Activated CD8-positive, alpha-beta memory T cell treated with anti-CD3 and anti-CD28 coated beads for 36 hours (primary cell): ENCODE data around the gene KLHDC8B. TPM values are rescaled to one million over a fixed set of nuclear protein-coding genes. Genes with fewer than 3 reads are reported as not detected.
"Not testable (repeated sequence)": the region's sequence is repeated elsewhere in the genome, so short reads cannot be mapped to it uniquely, and the experiment has no call there.

ENCODE experiments used
- CTCF ChIA-PET: fragments of 350-600 bp; sonication (Branson Sonifier 250); formaldehyde crosslinking; loops from one replicate; lab custom pipeline; 2021; ENCODE audit warnings: antibody characterized with exemption; lab: Charles Lee
- POLR2A ChIA-PET: fragments of 350-600 bp; sonication (Branson Sonifier 250); formaldehyde crosslinking; loops from one replicate; lab custom pipeline; 2021; ENCODE audit warnings: antibody characterized with exemption; lab: Charles Lee
- total RNA-seq, 2 experiments: library from RNA; stranded (reverse); gene quantifications; one replicate each; pipeline ENCODE4 v1.2.3, GENCODE V29; 2021

The KLHDC8B gene
- total RNA-seq, 2 experiments from 2014 or later, result 2.0 to 3.4 TPM

DNA sequence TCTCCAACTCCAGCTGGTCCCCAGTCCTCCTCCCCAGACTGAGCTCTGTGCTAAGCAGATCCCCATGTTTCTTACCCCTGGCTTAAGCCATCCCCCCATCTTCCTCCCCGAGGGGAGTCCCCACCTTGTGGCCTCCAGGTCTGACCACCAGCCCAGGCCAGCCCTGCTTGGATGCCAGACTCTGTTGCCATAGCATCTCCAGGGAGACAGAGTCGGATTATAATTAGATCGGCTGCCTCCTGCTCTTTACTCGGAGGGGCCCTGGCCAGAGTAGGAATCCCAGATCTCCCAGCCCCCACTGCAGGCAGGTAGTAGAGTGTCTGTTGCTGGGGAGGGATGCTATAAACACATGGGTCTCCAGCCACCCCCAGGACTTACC lies 2.4 kb downstream of the KLHDC8B start:
- ChIA-PET CTCF (interaction anchor here (0.6 kb wide), 1 partner anchor 245 kb away, joined by 4 read pairs; no protein-coding TSS in a partner anchor), POLR2A (no interaction called here)

DNA sequence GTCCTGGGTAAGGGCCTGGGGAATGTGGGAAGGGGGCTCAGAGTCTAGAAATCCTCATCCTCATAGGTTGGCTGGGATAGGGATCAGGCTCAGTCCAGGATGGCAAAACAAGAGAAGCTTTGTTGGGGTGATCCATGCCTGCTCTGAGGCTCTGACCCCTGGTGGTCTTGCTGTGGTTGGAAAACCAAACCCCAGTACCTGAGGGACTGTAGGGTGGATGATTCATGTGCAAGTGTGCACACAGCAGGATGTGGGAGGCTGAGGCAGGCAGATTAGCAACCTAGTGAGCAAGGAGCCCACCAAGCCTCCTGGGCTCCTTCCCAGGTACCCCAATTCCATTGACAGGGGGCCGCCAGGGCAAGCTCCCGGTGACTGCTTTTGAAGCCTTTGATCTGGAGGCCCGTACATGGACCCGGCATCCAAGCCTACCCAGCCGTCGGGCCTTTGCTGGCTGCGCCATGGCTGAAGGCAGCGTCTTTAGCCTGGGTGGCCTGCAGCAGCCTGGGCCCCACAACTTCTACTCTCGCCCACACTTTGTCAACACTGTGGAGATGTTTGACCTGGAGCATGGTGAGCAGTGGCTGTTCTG lies 3.1 kb downstream of the KLHDC8B start:
- CTCF ChIA-PET, result no interaction called here
- POLR2A ChIA-PET, result no interaction called here

DNA sequence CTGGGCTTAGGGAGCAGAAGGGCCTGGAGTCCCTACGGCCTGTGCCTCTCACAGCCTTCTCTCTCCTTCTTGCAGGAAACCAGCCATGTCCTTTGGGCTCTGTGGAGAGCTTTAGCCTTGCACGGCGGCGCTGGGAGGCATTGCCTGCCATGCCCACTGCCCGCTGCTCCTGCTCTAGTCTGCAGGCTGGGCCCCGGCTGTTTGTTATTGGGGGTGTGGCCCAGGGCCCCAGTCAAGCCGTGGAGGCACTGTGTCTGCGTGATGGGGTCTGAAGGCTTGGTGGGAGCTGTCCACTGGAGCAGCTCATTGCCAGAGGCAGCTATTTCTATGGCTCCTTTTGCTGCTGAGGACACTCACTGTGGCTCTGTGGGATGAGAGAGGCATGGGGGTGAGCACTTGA lies 4.1 kb downstream of the KLHDC8B start:
- ChIA-PET POLR2A (no interaction called here), CTCF (interaction anchor here (1.5 kb wide), 1 partner anchor 17 kb away, joined by 3 read pairs; no protein-coding TSS in a partner anchor)

DNA sequence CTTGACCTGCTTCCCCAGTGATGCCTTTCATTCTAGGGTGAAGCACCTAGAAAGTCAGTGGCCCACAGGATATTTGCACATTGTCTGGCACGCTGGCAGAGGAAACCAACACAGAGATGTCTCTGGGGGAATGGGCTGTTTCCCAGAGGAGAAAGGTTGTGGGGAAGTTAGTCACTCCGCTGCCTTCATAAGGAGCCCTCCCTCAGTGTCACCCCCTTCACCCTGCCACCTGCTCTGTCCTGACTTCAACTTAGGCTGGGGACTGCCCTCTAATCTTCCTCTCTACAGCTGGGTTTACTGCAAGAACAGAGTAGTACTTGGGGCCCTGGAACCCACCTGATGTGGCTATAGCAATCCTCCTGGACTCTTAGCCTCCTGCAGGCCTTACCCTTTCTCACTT lies 5.7 kb downstream of the KLHDC8B start:
- ChIA-PET POLR2A (no interaction called here), CTCF (no interaction called here)

DNA sequence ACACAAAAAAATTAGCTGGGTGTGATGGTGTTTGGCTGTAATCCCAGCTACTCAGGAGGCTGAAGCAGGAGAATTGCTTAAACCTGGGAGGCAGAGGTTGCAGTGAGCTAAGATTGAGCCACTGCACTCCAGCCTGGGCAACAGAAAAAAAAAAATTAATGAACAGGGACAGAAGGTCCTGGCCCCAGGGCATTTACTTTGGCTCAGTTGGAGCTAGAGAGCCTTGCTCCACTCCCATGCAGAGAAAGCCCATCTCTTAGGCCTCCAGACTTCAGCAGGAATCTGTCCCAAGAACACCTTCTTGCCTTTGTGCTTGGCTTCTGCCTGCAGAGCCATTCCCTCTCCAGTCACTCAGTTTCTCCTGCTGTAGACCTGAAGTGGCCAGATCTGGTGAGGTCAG lies 8.7 kb downstream of the KLHDC8B start:
- CTCF ChIA-PET, result no interaction called here
- POLR2A ChIA-PET, result no interaction called here

DNA sequence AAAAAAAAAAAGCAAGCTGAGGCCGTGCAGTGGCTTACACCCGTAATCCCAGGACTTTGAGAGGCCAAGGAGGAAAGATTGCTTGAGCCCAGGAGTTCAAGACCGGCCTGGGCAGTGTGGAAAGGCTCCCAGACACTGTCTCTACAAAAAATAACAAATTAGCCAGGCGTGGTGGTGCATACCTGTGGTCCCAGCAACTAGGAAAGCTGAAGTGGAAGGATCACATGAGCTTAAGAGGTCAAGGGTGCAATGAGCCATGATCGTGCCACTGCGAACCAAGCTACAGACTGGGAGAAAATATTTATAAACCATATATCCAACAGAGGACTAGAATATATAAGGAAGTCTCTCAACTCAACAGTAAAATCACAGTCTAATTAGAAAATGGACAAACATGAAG lies 10.0 kb downstream of the KLHDC8B start:
- ChIA-PET POLR2A (interaction anchor here (0.6 kb wide), 1 partner anchor 97 kb away, joined by 3 read pairs; no protein-coding TSS in a partner anchor), CTCF (interaction anchor here (0.6 to 1.6 kb wide), 2 partner anchors 11 to 85 kb away, joined by 3 to 4 read pairs; partner anchors contain the start of gene KLHDC8B)

DNA sequence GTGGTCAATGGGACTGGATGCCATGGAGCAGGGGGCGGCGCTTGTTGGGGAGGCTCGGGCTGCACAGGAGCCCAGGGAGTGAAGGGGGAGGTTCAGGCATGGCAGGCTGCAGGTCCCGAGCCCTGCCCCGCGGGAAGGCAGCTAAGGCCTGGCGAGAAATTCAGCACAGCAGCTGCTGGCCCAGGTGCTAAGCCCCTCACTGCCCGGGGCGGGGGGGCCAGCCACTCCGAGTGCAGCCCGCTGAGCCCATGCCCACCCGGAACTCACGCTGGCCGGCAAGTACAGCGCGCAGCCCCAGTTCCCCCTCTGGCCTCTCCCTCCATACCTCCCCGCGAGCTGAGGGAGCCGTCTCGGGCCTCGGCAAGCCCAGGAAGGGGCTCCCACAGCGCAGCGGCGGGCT lies 11.3 kb downstream of the KLHDC8B start:
- ChIA-PET CTCF (interaction anchor here (1.6 kb wide), 1 partner anchor 12 kb away, joined by 4 read pairs; the partner anchor contains the start of gene KLHDC8B), POLR2A (no interaction called here)

DNA sequence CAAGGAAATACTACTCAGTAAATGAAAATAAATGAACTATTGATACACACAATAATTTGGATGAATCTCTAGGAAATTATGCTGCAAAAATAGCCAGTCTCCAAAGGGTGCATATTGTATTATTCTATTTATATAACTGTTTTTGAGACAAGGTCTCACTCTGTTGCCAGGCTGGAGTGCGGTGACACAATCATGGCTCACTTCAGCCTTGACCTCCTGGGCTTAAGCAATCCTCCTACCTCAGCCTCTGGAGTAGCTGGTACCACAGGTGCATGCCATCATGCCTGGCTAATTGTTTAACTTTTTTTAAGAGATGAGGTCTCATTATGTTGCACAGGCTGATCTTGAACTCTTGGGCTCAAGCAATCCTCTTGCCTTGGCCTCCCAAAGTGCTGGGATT lies 12.5 kb downstream of the KLHDC8B start:
- ChIA-PET POLR2A (no interaction called here), CTCF (interaction anchor here (0.6 to 1.1 kb wide), 3 partner anchors 23 to 266 kb away, joined by 3 read pairs; no protein-coding TSS in a partner anchor)

DNA sequence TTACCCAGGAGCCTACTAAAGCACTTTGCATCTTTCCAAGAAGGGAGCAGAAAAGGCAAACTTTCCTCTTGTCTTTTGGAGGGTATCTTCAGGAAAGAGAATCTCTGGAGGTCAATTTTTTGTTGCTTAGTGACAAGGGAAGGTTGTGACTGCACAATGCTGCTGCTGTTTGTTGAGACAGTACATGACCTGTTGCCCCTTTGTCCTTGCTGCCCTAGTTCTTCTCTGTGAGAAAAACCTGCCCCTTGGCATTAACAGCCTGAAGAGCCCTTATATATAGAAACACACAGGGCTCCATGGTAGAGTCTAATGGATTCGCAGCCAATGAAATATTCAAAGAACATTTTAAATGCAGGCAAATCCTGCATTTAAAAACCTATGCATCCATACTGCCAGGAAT lies 20.3 kb downstream of the KLHDC8B start:
- ChIA-PET CTCF (no interaction called here), POLR2A (no interaction called here)

DNA sequence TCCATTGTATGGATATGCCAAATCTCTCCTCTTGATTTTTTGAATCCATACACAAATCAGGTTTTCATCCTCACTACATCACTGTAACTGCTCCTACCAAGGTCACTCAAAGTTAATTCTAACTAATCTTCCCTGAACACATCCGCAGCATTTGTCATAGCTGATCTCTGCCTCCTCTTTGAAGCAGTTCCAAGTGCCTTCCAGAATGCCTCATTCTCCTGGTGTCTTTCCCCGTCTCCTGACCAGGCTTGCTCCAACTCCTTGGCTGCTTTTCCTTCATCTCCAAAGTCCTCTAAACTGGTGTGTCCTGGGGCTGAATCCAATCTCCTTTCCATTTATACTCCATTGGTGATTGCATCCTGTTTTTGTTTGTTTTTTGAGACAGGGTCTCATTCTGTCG lies 26.8 kb downstream of the KLHDC8B start:
- ChIA-PET CTCF (no interaction called here), POLR2A (no interaction called here)

DNA sequence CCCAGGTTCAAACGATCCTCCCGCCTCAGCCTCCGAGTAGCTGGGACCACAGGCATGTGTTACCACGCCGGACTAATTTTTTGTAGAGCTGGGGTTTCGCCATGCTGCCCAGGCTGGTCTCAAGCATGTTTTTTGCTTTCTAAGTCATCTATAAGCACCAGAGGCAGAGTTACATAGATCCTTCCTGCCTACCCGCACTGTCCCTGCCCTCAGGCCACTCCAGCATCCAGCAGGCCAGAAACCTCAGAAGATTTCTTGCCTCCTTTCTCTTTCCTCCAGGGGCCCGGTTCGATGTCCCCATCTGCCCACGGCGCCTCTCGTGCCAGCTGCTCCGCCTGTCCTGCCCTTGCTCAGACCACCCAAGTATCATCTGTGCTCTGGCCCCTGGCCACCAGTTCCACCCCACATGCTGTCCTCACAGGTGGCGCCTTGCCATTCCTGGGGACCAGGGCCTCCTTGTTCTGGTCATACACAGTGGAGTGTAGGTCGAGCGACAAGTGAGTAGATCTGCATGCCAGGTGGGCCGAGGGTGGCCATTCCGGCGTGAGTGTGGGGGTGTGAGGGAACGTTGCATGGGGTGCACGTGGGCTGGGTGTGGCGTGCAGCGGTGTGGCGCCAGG lies 27.3 kb downstream of the KLHDC8B start:
- ChIA-PET POLR2A (no interaction called here), CTCF (no interaction called here)

DNA sequence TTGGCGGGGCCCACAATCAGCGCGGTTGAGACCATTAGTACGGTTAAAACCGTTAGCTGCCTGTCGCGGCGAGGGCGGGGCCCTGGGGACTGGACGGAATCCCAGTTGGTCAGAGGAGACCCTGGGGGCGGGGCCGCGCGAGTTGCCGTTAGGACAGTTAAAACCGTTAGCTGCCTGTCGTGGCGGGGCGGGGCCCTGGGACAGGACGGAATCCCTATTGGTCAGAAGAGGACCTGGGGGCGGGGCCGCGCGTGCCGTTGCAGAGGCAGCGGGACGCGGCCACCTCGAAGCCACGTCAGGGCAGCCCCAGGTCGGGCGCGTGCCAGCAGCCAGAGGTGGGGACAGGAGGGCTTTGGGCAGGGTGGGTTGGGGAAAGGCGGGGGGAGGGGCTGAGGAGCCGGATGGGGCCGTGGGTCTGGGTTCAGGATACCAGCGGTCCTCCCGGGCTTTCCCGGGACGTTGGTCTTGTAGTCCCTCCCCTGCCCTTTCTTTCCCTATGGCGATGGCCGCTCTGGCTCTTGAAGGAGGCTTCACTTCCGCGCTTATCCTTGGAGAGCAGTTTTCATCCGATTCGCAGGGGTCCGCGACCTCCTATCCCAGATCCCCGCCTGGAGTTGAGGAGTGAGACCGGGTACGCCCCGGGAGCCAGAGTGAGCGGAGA lies 28.0 kb downstream of the KLHDC8B start:
- CTCF ChIA-PET, result no interaction called here
- POLR2A ChIA-PET, result interaction anchor here (0.6 kb wide), 1 partner anchor 14 kb away, joined by 3 read pairs; no protein-coding TSS in a partner anchor

DNA sequence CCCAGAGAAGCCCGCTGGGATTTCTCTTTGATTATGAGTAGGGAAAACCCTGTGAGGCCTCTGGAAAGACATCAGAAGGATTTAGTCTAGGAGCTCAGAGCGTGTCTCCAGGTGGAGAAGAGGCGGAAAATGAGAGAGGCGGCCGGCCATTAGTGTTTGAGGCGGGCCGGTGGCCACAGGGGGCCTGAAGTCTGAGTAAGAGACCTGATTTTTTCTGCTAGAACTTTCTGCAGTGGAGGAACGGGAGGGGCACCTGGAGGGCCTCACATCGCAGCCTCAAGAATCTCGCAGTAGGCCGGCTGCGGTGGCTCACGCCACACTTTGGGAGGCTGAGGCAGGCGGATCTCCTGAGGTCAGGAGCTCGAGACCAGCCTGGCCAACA lies 28.5 kb downstream of the KLHDC8B start:
- ChIA-PET POLR2A (interaction anchor here (0.6 kb wide), 1 partner anchor 14 kb away, joined by 3 read pairs; no protein-coding TSS in a partner anchor), CTCF (no interaction called here)

DNA sequence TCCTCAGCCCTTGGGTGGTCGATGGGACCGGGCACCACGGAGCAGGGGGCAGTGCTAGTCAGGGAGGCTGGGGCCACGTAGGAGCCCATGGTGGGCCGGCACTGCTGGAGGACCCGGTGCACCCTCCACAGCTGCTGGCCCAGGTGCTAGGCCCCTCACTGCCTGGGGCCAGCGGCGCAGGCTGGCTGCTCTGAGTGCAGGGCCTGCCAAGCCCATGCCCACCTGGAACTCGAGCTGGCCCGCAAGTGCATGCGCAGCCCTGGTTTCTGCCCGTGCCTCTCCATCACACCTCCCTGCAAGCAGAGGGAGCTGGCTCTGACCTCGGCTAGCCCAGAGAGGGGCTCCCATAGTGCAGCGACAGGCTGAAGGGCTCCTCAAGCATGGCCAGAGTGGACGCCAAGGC lies 42.1 kb downstream of the KLHDC8B start:
- ChIA-PET POLR2A (interaction anchor here (0.6 kb wide), 1 partner anchor 20 kb away, joined by 4 read pairs; no protein-coding TSS in a partner anchor), CTCF (interaction anchor here (0.6 kb wide), 1 partner anchor 52 kb away, joined by 4 read pairs; no protein-coding TSS in a partner anchor)

DNA sequence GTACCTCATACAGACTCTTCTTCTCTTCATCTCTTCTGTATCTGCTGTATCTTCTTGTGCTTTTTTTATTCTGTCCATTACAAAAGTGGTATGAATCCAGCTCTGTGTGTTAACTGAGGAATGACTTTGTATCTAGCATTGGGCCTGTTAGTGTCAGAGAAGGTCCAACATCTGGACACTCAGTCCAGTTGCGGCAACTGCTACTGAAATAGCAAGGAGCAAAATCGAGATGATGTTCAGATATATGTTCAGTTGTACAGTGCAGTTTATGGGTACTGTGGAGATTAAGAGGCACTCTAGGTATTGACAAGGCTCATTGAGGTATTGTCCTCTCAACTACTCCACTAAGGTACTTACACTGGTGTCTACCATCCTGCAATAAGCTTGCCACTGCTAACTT lies 42.6 kb downstream of the KLHDC8B start:
- ChIA-PET CTCF (interaction anchor here (0.6 kb wide), 1 partner anchor 53 kb away, joined by 4 read pairs; no protein-coding TSS in a partner anchor), POLR2A (interaction anchor here (0.6 kb wide), 1 partner anchor 19 kb away, joined by 4 read pairs; no protein-coding TSS in a partner anchor)

DNA sequence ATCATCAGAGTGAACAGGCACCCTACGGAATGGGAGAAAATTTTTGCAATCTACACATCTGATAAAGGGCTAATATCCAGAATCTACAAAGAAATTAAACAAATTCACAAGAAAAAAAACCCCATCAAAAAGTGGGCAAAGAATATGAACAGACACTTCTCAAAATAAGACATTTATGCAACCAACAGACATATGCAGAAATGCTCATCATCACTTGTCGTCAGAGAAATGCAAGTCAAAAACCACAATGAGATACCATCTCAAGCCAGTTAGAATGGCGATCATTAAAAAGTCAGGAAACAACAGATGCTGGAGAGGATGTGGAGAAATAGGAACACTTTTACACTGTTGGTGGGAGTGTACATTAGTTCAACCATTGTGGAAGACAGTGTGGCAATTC lies 45.3 kb downstream of the KLHDC8B start:
- CTCF ChIA-PET, POLR2A ChIA-PET: not testable (repeated sequence)

DNA sequence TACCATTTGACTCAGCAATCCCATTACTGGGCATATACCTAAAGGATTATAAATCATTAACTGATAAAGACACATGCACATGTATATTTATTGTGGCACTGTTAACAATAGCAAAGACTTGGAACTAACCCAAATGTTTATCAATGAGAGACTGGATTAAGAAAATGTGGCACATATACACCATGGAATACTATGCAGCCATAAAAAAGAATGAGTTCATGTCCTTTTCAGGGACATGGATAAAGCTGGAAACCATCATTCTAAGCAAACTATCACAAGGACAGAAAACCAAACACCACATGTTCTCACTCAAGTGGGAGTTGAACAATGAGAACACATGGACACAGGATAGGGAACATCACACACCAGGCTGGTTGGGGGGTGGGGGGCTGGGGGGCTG lies 45.7 kb downstream of the KLHDC8B start:
- POLR2A ChIA-PET, CTCF ChIA-PET: not testable (repeated sequence)

DNA sequence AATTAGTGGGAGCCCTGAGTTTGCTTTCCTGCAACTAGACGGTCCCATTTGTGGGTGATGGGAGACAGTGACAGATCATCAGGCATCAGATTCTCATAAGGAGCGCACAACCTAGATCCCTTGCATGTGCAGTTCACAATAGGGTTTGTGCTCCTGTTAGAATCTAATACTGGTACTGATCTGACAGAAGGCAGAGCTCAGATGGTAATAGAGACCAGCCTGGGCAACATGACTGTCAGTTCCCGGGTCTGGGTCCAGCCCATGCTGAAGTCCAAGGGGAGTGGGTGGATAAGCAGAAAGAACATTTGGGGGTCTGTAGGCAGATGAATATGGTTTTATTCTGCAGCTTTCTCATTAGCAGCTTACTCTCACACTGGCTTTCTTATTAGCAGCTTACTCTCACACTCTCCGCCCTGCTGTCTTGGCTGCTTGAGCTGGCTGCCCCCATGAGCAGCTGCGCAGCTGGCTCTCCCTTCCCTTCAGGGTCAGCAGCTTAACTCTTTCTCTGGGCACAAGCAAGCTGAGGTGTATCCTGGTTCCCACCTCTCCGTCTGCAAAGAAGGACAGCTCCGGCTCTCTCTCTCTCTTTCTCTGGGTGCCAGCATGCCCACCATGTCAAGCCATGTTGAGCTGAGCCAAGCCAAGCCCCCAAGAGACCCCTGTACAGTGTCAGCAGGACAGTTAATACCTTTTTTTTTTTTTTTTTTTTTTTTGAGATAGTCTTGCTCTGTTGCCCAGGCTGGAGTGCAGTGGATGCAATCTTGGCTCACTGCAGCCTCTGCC lies 46.5 kb downstream of the KLHDC8B start:
- ChIA-PET CTCF (no interaction called here), POLR2A (no interaction called here)

DNA sequence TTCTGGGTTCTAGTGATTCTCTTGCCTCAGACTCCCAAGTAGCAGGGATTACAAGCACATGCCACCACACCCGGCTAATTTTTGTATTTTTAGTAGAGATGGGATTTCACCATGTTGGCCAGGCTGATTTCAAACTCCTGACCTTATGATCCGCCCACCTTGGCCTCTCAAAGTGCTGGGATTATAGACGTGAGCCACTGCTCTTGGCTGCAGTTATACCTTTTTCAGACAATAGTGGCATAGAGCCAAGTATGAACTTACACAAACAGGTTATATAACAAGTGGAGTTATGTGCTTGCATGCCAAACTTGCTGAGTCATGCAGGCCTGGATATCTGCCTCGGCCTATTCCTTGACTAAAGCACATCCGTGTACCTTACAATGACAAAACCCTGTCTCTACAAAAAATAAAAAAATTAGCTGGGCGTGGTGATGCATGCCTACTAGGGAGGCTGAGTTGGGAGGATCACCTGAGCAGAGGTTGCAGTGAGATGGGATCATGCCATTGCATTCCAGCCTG lies 47.1 kb downstream of the KLHDC8B start:
- POLR2A ChIA-PET, CTCF ChIA-PET: not testable (repeated sequence)
